ENCODE data around the gene DCPS. TPM values are rescaled to one million over a fixed set of nuclear protein-coding genes. Genes with fewer than 3 reads are reported as not detected.

Gene DCPS
- total RNA-seq, 1 experiment from 2014 or later: 26.2 TPM

DNA sequence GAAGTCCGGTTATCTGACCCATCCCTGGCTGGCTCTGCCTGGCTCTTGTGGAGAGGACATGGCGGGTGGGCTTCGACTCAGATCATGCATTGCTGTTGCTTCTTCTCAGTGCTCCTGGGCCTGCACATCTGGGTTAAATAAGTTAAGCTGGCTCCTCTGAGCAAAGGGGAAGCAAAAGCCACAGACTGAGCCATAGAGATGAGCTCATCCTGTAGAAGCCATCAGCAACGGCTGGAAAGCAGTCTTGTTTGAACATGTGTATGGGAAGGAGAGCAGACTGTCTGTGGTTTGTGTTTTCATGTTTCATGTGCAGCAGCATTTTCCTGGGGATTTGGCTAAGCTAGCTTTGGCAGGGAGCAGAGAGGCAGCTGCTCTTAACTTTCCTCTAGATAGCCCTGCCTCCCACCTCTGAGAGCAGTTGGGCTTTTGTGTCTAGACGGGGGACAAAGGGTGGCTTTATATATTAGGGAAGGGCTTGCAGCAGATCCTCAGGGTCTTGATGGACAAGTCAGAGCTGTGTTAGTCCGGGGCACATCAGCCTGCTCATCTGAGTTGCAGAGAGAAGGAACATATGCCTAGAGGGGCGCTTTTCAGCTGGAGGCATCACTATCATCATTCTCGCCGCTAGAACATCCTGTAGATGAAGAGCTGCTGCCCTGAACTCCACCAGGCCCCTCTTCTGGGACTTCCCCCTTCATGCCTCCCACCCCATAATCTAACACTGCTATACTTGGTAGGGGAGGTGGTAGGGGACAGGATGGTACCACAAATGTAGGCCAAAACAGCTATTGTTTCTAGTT lies 14.9 kb downstream of the DCPS start (continued):
- TF ChIP-seq FOXP1 (CRISPR knock-in tag; IDR thresholded peaks at IDR 0.05; ENCODE audit: borderline replicate concordance): no peak

DNA sequence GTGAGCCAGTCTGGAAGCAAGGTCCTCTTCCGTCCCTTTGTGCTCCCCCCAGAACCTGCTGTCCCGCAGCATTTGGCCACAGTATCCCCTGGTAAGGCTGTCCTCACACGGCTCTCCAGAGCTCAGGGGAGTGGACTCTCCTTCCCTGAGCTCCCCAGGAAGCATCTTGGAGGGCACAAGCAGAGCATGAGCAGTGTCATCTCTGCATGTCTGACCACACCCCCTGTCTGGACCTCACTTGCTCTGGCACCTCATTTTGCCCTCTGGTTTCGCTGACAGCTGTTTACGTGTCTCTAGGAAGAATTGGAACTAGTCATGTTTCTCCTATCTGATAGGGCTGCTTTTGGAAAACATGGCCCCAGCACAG lies 15.5 kb downstream of the DCPS start:
- no peaks in the 10 kb centered on the region for H3K4me1 Mint-ChIP-seq
- H3K4me3 Mint-ChIP-seq: no peak overlapping the region
- H3K9me3 Mint-ChIP-seq: peaks cover 2% of the 10 kb centered on the region; the same call in 1 of the 2 replicates
- ChIA-PET CTCF (interaction anchor here (1.2 to 1.8 kb wide), 2 partner anchors 9 to 39 kb away, joined by 3 to 10 read pairs; no protein-coding TSS in a partner anchor), POLR2A (no interaction called here)
- DNase-seq (ENCODE audit: low spot score): no peak
- no peak overlapping the region; the same call in 1 of the 2 replicates for H3K27ac Mint-ChIP-seq
- H3K27me3 Mint-ChIP-seq (ENCODE audit: low read depth): no peaks in the 10 kb centered on the region
- peaks cover 12% of the 10 kb centered on the region for H3K36me3 Mint-ChIP-seq
- TF ChIP-seq, protein P1, sequence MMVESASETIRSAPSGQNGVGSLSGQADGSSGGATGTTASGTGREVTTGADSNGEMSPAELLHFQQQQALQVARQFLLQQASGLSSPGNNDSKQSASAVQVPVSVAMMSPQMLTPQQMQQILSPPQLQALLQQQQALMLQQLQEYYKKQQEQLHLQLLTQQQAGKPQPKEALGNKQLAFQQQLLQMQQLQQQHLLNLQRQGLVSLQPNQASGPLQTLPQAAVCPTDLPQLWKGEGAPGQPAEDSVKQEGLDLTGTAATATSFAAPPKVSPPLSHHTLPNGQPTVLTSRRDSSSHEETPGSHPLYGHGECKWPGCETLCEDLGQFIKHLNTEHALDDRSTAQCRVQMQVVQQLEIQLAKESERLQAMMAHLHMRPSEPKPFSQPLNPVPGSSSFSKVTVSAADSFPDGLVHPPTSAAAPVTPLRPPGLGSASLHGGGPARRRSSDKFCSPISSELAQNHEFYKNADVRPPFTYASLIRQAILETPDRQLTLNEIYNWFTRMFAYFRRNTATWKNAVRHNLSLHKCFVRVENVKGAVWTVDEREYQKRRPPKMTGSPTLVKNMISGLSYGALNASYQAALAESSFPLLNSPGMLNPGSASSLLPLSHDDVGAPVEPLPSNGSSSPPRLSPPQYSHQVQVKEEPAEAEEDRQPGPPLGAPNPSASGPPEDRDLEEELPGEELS (CRISPR knock-in tag; IDR thresholded peaks at IDR 0.05): no peak
- TF ChIP-seq EMX1 (CRISPR knock-in tag; IDR thresholded peaks at IDR 0.05) (no peak), STAT6 (CRISPR knock-in tag; conservative IDR thresholded peaks at IDR 0.05; ENCODE audit: low read depth) (no peak), GRHL2 (CRISPR knock-in tag; IDR thresholded peaks at IDR 0.05; ENCODE audit: insufficient replicate concordance, severe bottlenecking) (no peak), ZNF121 (CRISPR knock-in tag; IDR thresholded peaks at IDR 0.05) (no peak), PRRX2 (CRISPR knock-in tag; IDR thresholded peaks at IDR 0.05) (no peak), MXD4 (CRISPR knock-in tag; IDR thresholded peaks at IDR 0.05; ENCODE audit: borderline replicate concordance) (no peak), TEAD4 (CRISPR knock-in tag; IDR thresholded peaks at IDR 0.05) (no peak), CBFB (CRISPR knock-in tag; IDR thresholded peaks at IDR 0.05; ENCODE audit: low read depth) (no peak), FOXJ3 (CRISPR knock-in tag; IDR thresholded peaks at IDR 0.05; ENCODE audit: borderline replicate concordance) (no peak), FOXP1 (CRISPR knock-in tag; IDR thresholded peaks at IDR 0.05; ENCODE audit: borderline replicate concordance) (no peak), CREM (CRISPR knock-in tag; IDR thresholded peaks at IDR 0.05) (no peak), ZNF396 (CRISPR knock-in tag; IDR thresholded peaks at IDR 0.05; ENCODE audit: borderline replicate concordance) (no peak)
- no peak for ATAC-seq

DNA sequence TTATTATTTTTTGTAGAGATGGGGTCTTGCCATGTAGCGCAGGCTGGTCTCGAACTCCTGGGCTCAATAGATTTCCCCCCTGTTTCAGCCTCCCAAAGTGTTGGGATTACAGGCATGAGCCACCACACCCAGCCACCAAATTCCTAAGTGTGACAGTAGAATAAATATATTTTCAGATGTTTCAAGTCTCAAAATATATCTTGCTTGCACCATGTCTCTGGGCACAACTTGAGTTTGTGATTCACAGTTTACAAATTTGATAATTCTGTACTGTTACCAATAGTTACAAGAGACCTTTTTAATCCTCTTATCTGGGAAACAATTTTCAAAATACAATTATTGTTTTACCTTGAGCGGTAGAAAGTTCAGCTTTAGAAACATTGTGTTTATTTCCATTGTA lies 19.1 kb downstream of the DCPS start:
- POLR2A ChIA-PET: no interaction called here
- TF ChIP-seq ATF1 (CRISPR knock-in tag; IDR thresholded peaks at IDR 0.05) (no peak), ZNF219 (CRISPR knock-in tag; IDR thresholded peaks at IDR 0.05; ENCODE audit: borderline replicate concordance) (no peak), FOXK1 (CRISPR knock-in tag; IDR thresholded peaks at IDR 0.05) (no peak), EMX1 (CRISPR knock-in tag; IDR thresholded peaks at IDR 0.05) (no peak), JUN (CRISPR knock-in tag; IDR thresholded peaks at IDR 0.05) (no peak), ZNF416 (CRISPR knock-in tag; IDR thresholded peaks at IDR 0.05) (no peak), KAT7 (CRISPR knock-in tag; IDR thresholded peaks at IDR 0.05; ENCODE audit: borderline replicate concordance) (no peak), CREM (CRISPR knock-in tag; IDR thresholded peaks at IDR 0.05) (no peak), NR2C2 (CRISPR knock-in tag; IDR thresholded peaks at IDR 0.05) (no peak)
- TF ChIP-seq, protein P2, sequence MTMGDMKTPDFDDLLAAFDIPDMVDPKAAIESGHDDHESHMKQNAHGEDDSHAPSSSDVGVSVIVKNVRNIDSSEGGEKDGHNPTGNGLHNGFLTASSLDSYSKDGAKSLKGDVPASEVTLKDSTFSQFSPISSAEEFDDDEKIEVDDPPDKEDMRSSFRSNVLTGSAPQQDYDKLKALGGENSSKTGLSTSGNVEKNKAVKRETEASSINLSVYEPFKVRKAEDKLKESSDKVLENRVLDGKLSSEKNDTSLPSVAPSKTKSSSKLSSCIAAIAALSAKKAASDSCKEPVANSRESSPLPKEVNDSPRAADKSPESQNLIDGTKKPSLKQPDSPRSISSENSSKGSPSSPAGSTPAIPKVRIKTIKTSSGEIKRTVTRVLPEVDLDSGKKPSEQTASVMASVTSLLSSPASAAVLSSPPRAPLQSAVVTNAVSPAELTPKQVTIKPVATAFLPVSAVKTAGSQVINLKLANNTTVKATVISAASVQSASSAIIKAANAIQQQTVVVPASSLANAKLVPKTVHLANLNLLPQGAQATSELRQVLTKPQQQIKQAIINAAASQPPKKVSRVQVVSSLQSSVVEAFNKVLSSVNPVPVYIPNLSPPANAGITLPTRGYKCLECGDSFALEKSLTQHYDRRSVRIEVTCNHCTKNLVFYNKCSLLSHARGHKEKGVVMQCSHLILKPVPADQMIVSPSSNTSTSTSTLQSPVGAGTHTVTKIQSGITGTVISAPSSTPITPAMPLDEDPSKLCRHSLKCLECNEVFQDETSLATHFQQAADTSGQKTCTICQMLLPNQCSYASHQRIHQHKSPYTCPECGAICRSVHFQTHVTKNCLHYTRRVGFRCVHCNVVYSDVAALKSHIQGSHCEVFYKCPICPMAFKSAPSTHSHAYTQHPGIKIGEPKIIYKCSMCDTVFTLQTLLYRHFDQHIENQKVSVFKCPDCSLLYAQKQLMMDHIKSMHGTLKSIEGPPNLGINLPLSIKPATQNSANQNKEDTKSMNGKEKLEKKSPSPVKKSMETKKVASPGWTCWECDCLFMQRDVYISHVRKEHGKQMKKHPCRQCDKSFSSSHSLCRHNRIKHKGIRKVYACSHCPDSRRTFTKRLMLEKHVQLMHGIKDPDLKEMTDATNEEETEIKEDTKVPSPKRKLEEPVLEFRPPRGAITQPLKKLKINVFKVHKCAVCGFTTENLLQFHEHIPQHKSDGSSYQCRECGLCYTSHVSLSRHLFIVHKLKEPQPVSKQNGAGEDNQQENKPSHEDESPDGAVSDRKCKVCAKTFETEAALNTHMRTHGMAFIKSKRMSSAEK (CRISPR knock-in tag; IDR thresholded peaks at IDR 0.05; ENCODE audit: borderline replicate concordance): no peak

More for the DNA sequence above, 19.1 kb downstream of the DCPS start:
- CTCF ChIA-PET: interaction anchor here (0.7 to 0.9 kb wide), 2 partner anchors 12 kb away, joined by 3 read pairs; no protein-coding TSS in a partner anchor
- no peaks in the 10 kb centered on the region for H3K36me3 Mint-ChIP-seq
- H3K27me3 Mint-ChIP-seq (ENCODE audit: low read depth): no peaks in the 10 kb centered on the region
- H3K4me3 Mint-ChIP-seq: no peak overlapping the region
- H3K4me1 Mint-ChIP-seq: peaks cover 9% of the 10 kb centered on the region
- no peak overlapping the region for H3K27ac Mint-ChIP-seq
- no peak for DNase-seq (ENCODE audit: low spot score)
- H3K9me3 Mint-ChIP-seq: no peaks in the 10 kb centered on the region
- ATAC-seq: no peak
